GM12878 (cell line): ENCODE results near the gene TRIM49B. TPM values are rescaled to one million over a fixed set of nuclear protein-coding genes. Genes with fewer than 3 reads are reported as not detected.

ENCODE experiments used
- polyA plus RNA-seq, 11 experiments: library from polyadenylated mRNA; depleted of rRNA in 4 of 11; unstranded in 6 of 11; stranded (reverse) in 5 of 11; fragments of >200 nt; fragmentation: Nextera tagmentation in 4 of 11; fragmentation: Illumina TruSeq in 1 of 11; extraction: Ambion mirVana in 4 of 11; extraction: Trizol in 1 of 11; gene quantifications; 1 replicate in 1 of 11; 2 replicates in 10 of 11; pipeline versions ENCODE4 v1.2.1 to v1.2.3, GENCODE V29; 2011 to 2016; ENCODE audit warnings: inconsistent platforms in 2 of 11, missing spikeins in 2 of 11, low read depth in 1 of 11
- small RNA-seq: library from RNA; depleted of rRNA; stranded (forward); fragments of <200 nt; gene quantifications from one replicate; pipeline ENCODE3, GENCODE V24; 2014
- total RNA-seq, 4 experiments: library from RNA; depleted of rRNA in 3 of 4; stranded (reverse); fragments of >200 nt in 3 of 4; fragmentation: Illumina TruSeq in 1 of 4; extraction: Trizol in 1 of 4; gene quantifications; 2 replicates each; pipeline versions ENCODE4 v1.2.1 to v1.2.3, GENCODE V29; 2013 to 2021

TRIM49B gene
- total and polyA plus RNA-seq, 10 of the 15 experiments (the other 5 are each of a cell fraction or from before 2014, with no cell fraction given) = not detected

Small RNA genes lying within 50 kb of the gene (small RNA-seq; reads per million reads assigned to genes)
- gene AC084851.1 = not detected

Other genes starting within 250 kb of the TRIM49B start
- not detected in 2 replicates for gene TRIM51G, start 44.9 kb upstream of the TRIM49B start, total RNA-seq (2014; rRNA removed)
- not detected in 2 replicates for gene TRIM51G, start 44.9 kb upstream of the TRIM49B start, total RNA-seq (2014; rRNA removed; fragmentation: Illumina TruSeq; extraction: Trizol)
- not detected in 2 replicates for gene TRIM51G, start 44.9 kb upstream of the TRIM49B start, total RNA-seq (2021)
- not detected in 2 replicates for gene TRIM51G, start 44.9 kb upstream of the TRIM49B start, polyA plus RNA-seq (2011; rRNA removed)
- not detected in 2 replicates for gene TRIM51G, start 44.9 kb upstream of the TRIM49B start, polyA plus RNA-seq (2014; fragmentation: Illumina TruSeq; extraction: Trizol)
- gene TRIM51G, start 44.9 kb upstream of the TRIM49B start, polyA plus RNA-seq (2014; fragmentation: Nextera tagmentation; extraction: Ambion mirVana) = not detected
- not detected in 2 replicates for gene TRIM51G, start 44.9 kb upstream of the TRIM49B start, polyA plus RNA-seq (2014; rRNA removed)
- gene TRIM51G, start 44.9 kb upstream of the TRIM49B start, polyA plus RNA-seq (2016; fragmentation: Nextera tagmentation; extraction: Ambion mirVana) = not detected
- gene TRIM64C, start 30.3 kb downstream of the TRIM49B start, total RNA-seq (2014; rRNA removed) = not detected in 2 replicates
- gene TRIM64C, start 30.3 kb downstream of the TRIM49B start, total RNA-seq (2014; rRNA removed; fragmentation: Illumina TruSeq; extraction: Trizol) = not detected in 2 replicates
- gene TRIM64C, start 30.3 kb downstream of the TRIM49B start, total RNA-seq (2021) = not detected in 2 replicates
- gene TRIM64C, start 30.3 kb downstream of the TRIM49B start, polyA plus RNA-seq (2011; rRNA removed) = not detected in 2 replicates
- gene TRIM64C, start 30.3 kb downstream of the TRIM49B start, polyA plus RNA-seq (2014; fragmentation: Illumina TruSeq; extraction: Trizol) = not detected in 2 replicates
- not detected for gene TRIM64C, start 30.3 kb downstream of the TRIM49B start, polyA plus RNA-seq (2014; fragmentation: Nextera tagmentation; extraction: Ambion mirVana)
- not detected in 2 replicates for gene TRIM64C, start 30.3 kb downstream of the TRIM49B start, polyA plus RNA-seq (2014; rRNA removed)
- gene TRIM64C, start 30.3 kb downstream of the TRIM49B start, polyA plus RNA-seq (2016; fragmentation: Nextera tagmentation; extraction: Ambion mirVana) = not detected
- gene FOLH1, start 179.8 kb downstream of the TRIM49B start, total RNA-seq (2014; rRNA removed) = not detected in 2 replicates
- not detected in 2 replicates for gene FOLH1, start 179.8 kb downstream of the TRIM49B start, total RNA-seq (2014; rRNA removed; fragmentation: Illumina TruSeq; extraction: Trizol)
- gene FOLH1, start 179.8 kb downstream of the TRIM49B start, total RNA-seq (2021) = not detected in 2 replicates
- gene FOLH1, start 179.8 kb downstream of the TRIM49B start, polyA plus RNA-seq (2011; rRNA removed) = not detected in 2 replicates
- not detected in 2 replicates for gene FOLH1, start 179.8 kb downstream of the TRIM49B start, polyA plus RNA-seq (2014; fragmentation: Illumina TruSeq; extraction: Trizol)
- gene FOLH1, start 179.8 kb downstream of the TRIM49B start, polyA plus RNA-seq (2014; fragmentation: Nextera tagmentation; extraction: Ambion mirVana) = not detected
- not detected in 2 replicates for gene FOLH1, start 179.8 kb downstream of the TRIM49B start, polyA plus RNA-seq (2014; rRNA removed)
- not detected for gene FOLH1, start 179.8 kb downstream of the TRIM49B start, polyA plus RNA-seq (2016; fragmentation: Nextera tagmentation; extraction: Ambion mirVana)